H7 (cell line): ENCODE results near the gene PPP2R3B. TPM values are rescaled to one million over a fixed set of nuclear protein-coding genes. Genes with fewer than 3 reads are reported as not detected.
"Not testable (repeated sequence)": the region's sequence is repeated elsewhere in the genome, so short reads cannot be mapped to it uniquely, and the experiment has no call there.

Experiments used
- DNase-seq: peaks from one replicate; pipeline ENCODE4 v3.0.0; 2012
- H3K27me3 ChIP-seq: 2 replicates; pipeline ENCODE4 v1.6.0; 2011; ENCODE audit warnings: mild to moderate bottlenecking, low read length; ENCODE audit not compliant: control insufficient read depth, insufficient read depth
- H3K36me3 ChIP-seq: replicated peaks from 2 replicates; pipeline ENCODE4 v1.5.1; 2011; ENCODE audit warnings: low read length; ENCODE audit not compliant: control insufficient read depth, insufficient read depth
- H3K4me3 ChIP-seq: 2 replicates; pipeline ENCODE4 v1.5.1; 2011; ENCODE audit warnings: low read depth, mild to moderate bottlenecking, control low read depth, low read length, moderate library complexity; ENCODE audit not compliant: insufficient read depth
- total RNA-seq: library from RNA; depleted of rRNA; stranded (reverse); fragments of >200 nt; shearing (Covaris generic); gene quantifications from 2 replicates; pipeline ENCODE4 v1.2.3, GENCODE V29; 2014

PPP2R3B gene
- total RNA-seq, 1 experiment from 2014 or later: 63.1 TPM

DNA sequence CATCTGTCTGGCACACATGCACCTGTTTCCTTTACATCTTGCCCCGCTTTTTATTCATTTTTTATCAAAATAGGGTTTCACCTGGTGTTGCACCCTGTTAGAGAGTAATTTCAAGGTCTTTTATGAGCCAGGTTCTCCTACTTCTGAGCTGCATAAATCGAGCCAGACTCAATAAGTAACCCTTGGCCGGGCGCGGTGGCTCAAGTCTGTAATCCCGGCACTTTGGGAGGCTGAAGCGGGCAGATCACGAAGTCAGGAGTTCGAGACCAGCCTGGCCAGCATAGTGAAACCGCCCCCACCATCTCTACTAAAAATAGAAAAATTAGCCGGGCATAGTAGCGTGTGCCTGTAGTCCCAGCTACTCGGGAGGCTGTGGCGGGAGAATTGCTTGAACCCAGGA is 1.0 kb upstream of the PPP2R3B start:
- no peaks in the 10 kb centered on the region for H3K36me3 ChIP-seq
- H3K4me3 ChIP-seq: peak overlapping the region; percentile 83
- H3K27me3 ChIP-seq: no peaks in the 10 kb centered on the region
- no peak for DNase-seq

DNA sequence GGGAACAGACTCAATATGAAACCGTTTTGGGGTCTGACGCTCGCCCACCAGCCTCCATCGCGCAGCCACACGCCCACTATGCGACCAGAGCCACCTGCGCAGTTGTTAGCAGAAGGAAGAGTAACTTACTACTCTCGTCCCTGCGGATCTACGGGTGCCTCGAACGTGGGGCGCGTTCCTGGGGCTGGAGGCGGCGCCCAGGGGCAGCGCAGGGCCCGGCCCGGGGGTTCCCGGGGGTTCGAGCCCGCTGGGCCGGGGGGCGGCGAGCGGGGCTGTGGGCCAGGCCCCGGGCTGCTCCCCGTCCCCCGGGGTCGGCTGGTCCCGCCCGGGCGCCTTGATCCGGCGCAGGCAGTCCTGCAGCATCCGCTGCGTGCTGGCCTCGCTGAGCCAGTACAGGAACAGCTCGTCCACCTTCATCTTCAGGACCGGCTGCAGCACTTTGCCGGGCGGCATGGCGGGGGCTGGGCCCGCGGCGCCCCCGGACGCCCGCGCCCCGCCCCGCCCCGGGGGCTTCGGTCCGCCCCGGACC is 404 bp downstream of the PPP2R3B start:
- H3K36me3 ChIP-seq: no peaks in the 10 kb centered on the region
- H3K4me3 ChIP-seq: peak overlapping the region; percentile 83
- no peaks in the 10 kb centered on the region for H3K27me3 ChIP-seq
- DNase-seq: no peak

- not testable (repeated sequence) for H3K36me3 ChIP-seq, H3K27me3 ChIP-seq, DNase-seq
- H3K4me3 ChIP-seq: peak overlapping the region; percentile 83
Measured at GRCh38 chrX:385736-386135, 971 bp downstream of the PPP2R3B start.

DNA sequence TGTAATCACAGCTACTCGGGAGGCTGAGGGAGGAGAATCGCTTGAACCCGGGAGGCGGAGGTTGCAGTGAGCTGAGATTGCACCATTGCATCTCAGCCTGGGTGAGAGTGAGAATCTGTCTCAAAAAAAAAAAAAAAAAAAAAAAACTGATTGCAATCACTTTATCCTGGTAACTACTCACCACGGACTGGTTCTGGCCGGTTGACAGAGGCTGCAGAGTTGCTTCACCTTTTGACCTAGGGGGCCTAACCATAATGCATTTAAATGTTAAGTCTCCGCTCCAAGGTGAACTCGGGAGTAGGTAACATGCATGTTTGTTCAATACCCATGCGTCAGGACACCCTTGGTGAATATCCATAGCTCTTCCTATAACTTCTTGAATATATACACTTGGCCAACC is 1.8 kb downstream of the PPP2R3B start:
- H3K36me3 ChIP-seq: no peaks in the 10 kb centered on the region
- H3K4me3 ChIP-seq: no peak overlapping the region
- H3K27me3 ChIP-seq: no peaks in the 10 kb centered on the region
- peak; percentile 35 for DNase-seq

- H3K36me3 ChIP-seq: peaks cover 1% of the 10 kb centered on the region
- DNase-seq: no peak
- peaks cover 12% of the 10 kb centered on the region for H3K27me3 ChIP-seq
- H3K4me3 ChIP-seq: no peak overlapping the region
Measured at GRCh38 chrX:378443-378842, 8.3 kb downstream of the PPP2R3B start.

GRCh38 chrX:376206-376605 is 10.5 kb downstream of the PPP2R3B start:
- DNase-seq, H3K4me3 ChIP-seq, H3K36me3 ChIP-seq: not testable (repeated sequence)
- peaks cover 19% of the 10 kb centered on the region for H3K27me3 ChIP-seq

DNA sequence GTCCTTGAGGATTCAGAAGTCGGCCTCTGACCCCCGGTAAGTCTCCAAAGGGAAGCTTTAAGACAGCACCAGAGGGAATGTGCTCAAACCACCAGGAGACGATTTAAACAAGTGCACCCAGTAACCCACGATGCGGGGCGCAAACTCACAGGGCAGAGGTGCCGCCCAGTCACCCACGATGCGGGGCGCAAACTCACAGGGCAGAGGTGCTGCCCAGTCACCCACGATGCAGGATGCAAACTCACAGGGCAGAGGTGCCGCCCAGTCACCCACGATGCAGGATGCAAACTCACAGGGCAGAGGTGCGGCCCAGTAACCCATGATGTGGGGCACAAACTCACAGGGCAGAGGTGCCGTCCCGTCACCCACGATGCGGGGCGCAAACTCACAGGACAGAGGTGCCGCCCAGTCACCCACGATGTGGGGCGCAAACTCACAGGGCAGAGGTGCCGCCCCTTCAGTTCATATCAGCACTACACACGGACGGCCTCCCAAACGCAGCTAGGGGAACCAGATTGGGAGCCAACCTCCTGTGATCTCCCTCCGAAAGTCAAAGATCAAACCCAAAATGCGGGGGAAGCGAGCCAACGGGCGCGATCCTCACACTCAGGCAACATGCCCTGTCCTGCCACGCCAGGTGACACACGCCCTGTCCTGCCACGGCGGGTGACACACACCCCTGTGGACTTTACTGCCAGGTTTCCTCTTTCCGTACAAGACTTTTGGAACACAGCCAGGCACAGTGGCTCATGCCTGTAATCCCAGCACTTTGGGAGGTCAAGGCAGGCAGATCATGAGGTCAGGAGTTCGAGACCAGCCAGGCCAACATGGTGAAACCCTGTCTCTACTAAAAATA is 11.3 kb downstream of the PPP2R3B start:
- peak; percentile 60 for DNase-seq
- no peak overlapping the region for H3K4me3 ChIP-seq
- H3K36me3 ChIP-seq: peaks cover 1% of the 10 kb centered on the region
- H3K27me3 ChIP-seq: peaks cover 19% of the 10 kb centered on the region

DNA sequence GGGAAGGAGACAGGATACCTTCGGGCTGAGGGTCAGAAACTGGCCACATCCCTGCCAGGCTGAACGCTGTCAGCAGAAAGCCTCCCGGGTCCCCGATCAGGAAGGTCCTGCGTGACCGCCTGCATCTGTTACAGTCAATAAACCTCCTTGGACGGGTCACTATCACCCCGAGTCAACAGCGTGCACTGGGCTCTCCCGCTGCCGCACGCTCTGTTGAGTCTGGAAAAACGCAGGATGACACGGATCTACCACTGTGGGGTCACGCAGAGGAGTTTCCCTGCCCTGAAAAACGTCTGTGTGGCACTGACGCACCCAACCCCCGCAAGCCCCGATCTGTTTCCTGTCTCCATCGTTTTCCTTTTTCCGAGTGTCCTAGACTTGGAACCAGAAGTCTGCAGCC is 12.1 kb downstream of the PPP2R3B start:
- Histone ChIP-seq H3K27me3 (peaks cover 19% of the 10 kb centered on the region), H3K36me3 (peaks cover 1% of the 10 kb centered on the region), H3K4me3 (peak overlapping the region; percentile 64)
- DNase-seq: peak; percentile 71

DNA sequence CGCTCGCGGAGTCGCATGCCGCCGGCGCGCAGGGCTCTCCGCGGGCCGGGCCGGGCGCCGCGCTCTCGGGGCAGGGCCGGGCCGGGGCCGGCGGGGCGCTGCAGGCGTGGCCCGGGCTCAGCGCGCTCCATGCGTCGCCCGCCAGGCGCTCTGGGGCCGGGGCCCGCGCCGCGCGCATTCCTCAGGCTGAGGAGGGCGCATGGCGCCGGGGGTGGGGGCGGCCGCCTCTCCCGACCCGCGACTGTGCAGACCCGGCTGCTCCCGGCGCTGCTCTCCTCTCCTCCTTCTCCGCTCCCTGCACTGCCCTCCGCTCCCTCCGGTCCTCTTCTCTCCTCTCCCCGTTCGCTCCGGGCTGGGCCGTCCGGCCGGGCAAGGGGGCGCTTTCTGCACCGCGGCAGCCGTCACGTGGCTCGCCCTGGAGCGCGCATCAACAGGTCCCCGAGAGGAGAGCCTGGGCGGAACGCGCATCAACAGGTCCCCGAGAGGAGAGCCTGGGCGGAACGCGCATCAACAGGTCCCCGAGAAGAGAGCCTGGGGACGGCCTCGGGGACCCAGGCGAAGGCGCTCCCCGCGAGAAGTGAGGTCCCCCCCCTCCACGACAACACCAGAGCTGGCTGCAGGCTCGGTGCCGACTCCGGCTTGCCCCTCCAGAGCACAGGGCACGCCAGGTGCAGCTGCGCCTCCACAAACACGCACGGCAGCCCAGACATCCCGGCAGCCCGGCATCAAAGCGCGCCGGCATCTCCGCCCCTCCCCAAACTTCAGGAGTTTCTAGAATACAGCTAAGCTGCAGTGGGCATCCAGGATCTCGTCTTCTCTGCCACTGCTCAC is 12.9 kb downstream of the PPP2R3B start:
- peak; percentile 97 for DNase-seq
- Histone ChIP-seq H3K4me3 (peak overlapping the region; percentile 64), H3K27me3 (peaks cover 19% of the 10 kb centered on the region)

DNA sequence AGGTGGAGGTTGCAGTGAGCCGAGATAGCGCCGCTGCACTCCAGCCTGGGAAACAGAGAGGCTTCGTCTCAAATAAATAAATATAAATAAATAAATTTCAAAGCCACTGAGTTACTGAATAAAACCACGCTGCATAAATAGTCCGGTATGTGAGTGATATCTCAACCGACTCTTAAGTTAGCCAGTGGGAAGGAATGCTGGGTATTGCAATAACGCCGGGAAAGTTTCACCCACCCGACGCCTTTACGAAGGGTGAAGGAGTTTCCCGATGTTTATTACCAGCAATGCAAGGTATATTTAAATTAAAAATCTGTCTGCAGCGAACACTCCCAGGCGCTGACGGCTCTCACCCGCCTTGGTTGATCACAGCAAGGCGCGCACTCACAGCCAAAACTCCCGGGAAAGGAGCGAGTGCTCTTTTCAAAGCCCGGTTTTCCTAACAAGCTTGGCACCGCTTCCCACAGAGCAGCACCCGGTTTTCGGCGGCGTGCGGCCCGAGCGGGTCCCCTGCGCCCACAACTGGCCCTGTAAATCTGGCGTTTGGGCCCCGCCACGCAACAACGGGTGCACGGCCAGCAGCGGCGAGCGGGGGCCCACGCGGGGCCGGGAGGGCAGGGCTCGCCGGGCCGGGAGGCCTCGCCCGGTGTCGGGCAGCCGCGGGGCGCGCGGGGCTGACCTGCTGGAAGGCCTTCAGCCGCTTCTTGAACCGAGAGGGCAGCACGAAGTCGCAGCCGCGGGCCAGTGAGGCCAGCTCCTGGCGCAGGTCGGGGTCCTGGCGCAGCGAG is 13.7 kb downstream of the PPP2R3B start:
- peak overlapping the region; percentile 64 for H3K4me3 ChIP-seq
- peaks cover 19% of the 10 kb centered on the region for H3K27me3 ChIP-seq
- no peaks in the 10 kb centered on the region for H3K36me3 ChIP-seq
- peak; percentile 76 for DNase-seq

More for the DNA sequence above, 12.9 kb downstream of the PPP2R3B start:
- no peaks in the 10 kb centered on the region; the same call in 1 of the 2 replicates for H3K36me3 ChIP-seq

DNA sequence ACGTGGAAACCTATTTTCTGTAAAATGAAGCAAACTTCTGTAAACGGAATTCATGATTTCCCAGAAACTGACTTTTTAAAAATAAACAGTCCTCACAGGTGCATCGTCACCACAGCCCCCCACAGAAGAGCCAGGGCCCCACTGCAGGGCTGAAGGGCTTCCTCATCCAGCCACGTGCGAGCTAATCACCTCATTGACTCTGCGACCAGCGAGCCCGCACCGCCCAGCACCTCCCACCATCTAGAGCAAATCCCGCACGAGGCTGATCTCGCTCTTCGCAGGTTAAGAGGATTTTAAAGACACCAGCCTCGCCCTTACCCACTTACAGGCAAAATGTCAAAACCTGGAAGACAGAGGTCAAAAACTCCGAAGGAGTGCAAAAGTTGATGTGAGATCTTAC is 14.8 kb downstream of the PPP2R3B start:
- Histone ChIP-seq H3K36me3 (no peaks in the 10 kb centered on the region), H3K27me3 (peaks cover 19% of the 10 kb centered on the region), H3K4me3 (no peak overlapping the region)
- DNase-seq: peak; percentile 74

GRCh38 chrX:370963-371745 is 15.6 kb downstream of the PPP2R3B start:
- peaks cover 19% of the 10 kb centered on the region for H3K27me3 ChIP-seq
- no peak overlapping the region for H3K4me3 ChIP-seq

DNA sequence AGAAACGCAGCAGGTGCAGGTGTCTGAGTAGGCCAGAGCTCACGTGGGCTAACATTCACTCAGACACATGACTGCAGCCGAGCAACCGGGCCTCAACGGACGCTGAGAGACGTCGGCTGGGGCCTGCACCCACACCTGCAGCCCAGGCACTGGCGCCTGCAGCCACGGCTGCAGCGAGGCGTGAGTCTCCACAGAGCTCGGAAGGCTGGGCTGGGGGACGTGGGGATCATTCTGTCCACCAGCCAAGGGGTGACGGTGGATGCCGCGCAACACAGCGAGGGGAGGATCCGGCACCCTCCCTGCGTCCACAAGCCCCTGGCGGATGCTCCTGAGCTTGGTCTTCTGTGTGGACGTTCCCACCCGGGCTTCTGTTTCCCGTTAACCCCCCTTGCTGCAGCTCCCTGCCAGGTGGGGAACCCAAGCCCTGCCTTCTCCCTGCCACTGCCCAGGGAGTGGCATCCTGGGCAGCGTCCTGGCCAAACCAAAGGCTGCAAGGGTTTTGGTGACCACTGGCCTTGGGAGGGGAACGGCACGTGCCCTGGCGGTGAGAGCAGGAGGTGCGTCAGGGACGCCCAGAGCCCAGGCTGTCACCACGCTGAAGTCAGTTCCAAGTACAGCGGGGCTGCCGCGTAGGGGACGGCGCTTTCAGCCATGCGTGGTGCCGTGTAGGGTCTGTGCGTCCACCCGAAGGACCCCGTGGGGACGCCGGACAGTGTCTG is 16.3 kb downstream of the PPP2R3B start:
- DNase-seq: peak; percentile 75
- peaks cover 19% of the 10 kb centered on the region for H3K27me3 ChIP-seq
- no peak overlapping the region for H3K4me3 ChIP-seq
- H3K36me3 ChIP-seq: no peaks in the 10 kb centered on the region

More at GRCh38 chrX:370963-371745, 15.6 kb downstream of the PPP2R3B start:
- H3K36me3 ChIP-seq: no peaks in the 10 kb centered on the region
- peak; percentile 71 for DNase-seq
